Erythroblast (primary cell): ENCODE data around the gene CD84.
"Not testable (repeated sequence)": the region's sequence is repeated elsewhere in the genome, so short reads cannot be mapped to it uniquely, and the experiment has no call there.

ENCODE experiments used
- DNase-seq, 2 experiments: peaks; one replicate each; lab custom pipeline; 2025; lab: John Stamatoyannopoulos, UW
- GATA1 ChIP-seq: IDR thresholded peaks from 2 replicates; pipeline ENCODE4 v1.6.1; 2011; ENCODE audit warnings: low read depth, mild to moderate bottlenecking, control low read depth, low read length, moderate library complexity
- POLR2A ChIP-seq: IDR thresholded peaks from 2 replicates; pipeline ENCODE4 v1.6.1; 2011; ENCODE audit warnings: mild to moderate bottlenecking, low read length

Gene CD84

DNA sequence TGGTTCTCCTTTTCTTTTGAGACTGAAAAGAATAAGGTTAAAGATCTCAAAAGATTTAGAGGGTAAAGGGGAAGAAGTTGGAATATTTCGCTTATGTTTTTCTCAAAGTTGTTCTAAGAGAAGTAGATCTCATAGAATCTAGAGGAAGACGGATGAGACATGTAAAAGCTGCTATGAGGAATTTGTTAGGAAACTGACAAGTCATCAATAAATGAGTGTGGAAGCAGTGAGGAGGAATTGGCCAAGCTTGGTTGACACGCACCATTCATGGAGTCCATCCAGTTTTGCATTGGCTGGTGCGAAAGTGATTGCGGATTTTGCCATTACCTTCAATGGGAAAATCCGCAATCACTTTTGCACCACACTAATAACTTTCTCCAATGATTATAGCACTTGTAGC is 76.2 kb downstream of the CD84 start:
- no peak for DNase-seq
- TF ChIP-seq POLR2A (no peak), GATA1 (no peak)

DNA sequence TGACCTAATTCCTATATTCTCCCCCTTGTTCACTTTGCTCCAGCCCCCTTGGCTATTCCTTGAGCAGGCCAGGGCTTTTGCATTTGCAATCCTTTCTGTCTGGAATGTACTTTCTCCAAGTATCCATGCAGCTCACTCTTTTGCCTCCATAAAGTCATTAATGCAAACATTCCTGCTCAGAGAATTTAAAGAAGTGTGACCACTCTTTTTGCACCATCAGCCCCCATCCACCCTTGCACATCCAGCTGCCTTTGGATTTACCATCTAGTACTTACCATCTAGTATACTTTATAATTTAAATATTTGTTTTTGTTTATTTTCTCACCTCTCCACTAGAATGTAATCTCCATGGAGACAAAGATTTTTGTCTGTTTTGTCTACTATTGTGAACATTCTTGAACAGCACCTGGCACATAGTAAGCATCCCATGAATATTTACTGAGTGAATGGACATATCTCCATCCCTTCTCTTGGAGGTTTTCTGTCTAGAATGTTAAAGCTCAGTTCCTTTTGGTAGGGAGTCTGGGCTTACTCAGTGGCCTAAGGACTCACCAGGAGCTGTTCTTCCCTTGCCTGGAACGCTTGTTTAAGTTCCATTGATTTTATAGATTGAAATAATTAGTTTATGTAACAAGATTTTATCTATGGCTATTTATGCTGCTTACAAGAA is 78.8 kb downstream of the CD84 start:
- no peak for DNase-seq
- TF ChIP-seq GATA1: no peak
- TF ChIP-seq POLR2A: no peak

DNA sequence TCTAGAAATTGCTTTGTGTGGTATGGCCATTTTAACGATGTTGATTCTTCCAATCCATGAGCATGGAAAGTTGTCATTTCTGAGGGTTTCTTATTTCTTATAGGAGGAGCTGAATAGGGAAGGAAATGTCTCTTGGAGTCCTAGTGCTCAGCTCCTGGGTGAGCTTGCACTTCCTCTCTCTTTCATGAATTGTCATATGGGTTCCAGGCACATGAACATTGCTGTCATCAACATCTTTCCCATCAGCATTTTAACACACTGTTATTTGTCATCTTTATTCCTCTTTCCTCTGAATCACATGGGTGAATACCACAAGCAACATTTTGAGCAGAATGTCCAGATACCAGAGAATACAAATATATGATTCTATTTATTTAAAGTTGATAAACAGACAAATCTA is 79.7 kb downstream of the CD84 start:
- TF ChIP-seq POLR2A: no peak
- no peak for TF ChIP-seq GATA1
- DNase-seq: no peak

DNA sequence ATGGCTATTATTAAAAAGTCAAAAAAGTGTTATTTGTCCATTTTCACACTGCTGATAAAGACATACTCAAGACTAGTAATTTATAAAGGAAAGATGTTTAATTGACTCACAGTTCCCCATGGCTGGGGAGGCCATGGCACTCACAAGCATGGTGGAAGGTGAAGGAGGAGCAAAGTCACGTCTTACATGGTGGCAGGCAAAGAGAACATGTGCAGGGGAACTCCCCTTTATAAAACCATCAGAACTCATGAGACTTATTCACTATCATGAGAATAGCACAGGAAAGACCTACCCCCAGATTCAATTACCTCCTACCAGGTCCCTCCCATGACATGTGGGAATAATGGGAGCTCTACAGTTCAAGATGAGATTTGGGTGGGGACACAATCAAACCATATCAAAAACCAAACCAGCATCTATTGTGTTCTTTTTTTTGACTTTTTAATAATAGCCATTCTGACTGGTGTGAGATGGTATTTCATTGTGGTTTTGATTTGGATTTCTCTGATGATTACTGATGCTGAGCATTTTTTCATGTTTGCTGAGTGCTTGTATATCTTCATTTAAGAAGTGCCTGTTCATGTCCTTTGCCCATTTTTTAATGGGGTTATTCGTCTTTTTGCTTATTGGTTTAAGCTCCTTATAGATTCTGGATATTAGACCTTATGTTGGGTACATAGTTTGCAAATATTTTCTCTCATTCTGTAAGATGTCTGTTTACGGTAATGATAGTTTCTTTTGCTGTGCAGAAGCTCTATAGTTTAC is 80.8 kb downstream of the CD84 start:
- DNase-seq: not testable (repeated sequence)

DNA sequence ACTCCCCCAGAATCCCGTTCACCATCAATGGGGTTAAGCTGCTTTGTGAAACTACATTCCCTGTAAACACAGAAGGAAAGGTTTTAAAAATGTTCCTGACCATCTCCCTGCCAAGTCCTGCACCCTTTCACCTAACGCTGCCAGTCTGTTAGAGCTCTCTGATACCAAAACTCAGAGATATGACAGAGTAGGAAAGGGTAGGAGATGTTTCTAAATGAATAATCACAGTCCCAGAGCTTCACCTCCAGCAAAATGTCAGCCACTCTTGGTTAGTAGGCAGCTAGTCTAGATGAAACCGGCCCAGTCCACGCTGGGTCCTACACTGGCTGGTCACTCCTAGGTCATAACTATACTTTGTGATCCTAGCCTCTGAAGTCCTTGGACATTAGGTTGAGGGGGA is 83.0 kb downstream of the CD84 start:
- no peak for DNase-seq
- TF ChIP-seq GATA1 (no peak), POLR2A (no peak)

DNA sequence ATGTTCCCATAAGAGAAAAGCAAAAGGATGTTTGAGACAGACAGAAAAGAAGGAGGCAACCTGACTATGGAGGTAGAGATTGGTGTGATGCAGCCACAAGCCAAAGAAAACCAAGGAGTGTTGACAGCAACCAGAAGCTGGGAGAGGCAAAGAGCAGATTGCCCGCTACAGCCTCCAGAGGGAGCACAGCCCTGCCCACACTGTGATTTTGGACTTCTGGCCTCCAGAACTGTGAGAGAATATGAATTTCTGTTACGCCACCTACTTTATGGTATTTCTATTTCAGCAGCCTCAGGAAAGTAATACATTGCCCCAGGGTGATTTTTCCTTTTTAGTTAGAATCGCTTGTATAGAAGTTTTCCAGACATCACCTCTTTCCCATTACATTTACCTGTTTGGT is 84.7 kb downstream of the CD84 start:
- TF ChIP-seq POLR2A (no peak), GATA1 (no peak)
- DNase-seq: peak; percentile 12 to 49

DNA sequence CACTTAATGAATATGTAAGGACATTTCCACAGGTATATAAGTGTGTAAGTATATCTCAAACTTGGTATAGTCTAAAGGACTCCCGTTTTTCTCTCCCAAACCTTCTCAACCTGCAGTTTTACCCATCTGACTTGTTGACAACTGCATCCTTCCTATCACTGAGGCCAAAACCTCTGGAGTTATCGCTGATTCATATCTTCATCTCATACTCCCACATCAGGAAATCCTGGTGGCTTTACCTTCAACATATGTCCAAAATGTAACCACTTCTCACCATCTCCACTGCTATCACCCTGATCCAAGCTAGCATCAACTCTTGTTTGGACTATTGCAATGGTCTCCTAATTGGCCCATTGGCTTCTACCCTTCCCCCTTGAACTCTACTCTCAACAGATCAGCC is 86.7 kb downstream of the CD84 start:
- no peak for DNase-seq

DNA sequence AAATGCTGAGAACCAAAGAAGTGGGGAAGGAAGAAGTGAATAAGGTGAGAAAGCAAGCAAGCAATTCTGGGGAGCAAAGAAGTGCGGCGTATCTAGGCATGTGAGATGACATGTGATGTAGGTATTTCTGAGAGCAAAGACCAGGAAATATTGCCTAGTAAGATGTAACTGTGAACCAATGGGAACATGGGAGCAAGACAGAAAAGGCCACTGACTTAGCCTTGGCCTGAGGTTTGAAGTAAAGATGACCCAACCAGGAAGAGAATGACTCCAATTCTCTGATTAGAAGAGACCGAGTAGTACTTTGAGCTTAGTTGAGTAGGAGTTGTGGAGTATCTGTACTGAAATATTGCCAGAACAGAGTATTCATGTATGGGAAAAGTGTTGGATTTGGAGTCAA is 87.3 kb downstream of the CD84 start:
- no peak for TF ChIP-seq POLR2A
- no peak for TF ChIP-seq GATA1
- DNase-seq: no peak

More for the DNA sequence above, 86.7 kb downstream of the CD84 start:
- TF ChIP-seq GATA1 (no peak), POLR2A (no peak)
